Measurements from ENCODE around the gene IBA57.

Gene IBA57

DNA sequence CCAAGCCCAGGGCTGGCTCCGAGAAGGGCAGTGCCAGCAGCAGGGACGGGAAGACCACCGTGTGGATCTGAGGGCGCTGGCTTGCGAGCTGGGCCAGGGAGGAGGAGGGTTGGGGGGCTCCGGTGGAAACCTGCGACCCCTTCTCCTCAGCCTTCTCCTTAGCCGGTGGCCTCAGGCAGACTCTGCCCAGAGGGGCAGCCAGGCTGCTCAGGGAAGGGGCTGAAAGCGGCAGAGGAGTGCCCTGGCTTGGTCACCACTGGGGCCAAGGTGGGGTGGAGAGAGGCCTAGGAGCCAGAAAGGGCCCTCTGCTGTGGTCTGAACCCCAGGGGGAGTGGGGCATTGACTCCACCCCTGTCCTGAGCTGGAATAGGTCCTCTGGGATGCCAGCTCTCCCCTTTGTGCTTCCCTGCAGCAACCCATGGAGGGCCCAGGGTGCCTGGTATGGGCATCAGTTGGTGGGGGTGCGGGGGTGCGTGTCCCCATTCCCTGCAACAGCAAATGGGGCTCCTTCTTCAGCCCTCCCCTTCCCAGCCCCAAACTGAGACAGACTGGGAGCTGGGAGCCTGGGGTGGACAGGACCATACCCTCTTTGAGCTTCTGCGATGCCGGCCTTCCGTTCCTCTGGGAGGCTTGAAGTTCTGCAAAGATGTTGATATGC is 6.5 kb upstream of the IBA57 start:
- H3K4me3 Mint-ChIP-seq, result no peak overlapping the region
- H3K9me3 Mint-ChIP-seq, result no peaks in the 10 kb centered on the region
- H3K27me3 Mint-ChIP-seq, result no peaks in the 10 kb centered on the region
- no peak for ATAC-seq
- H3K4me1 Mint-ChIP-seq, result peaks cover 60% of the 10 kb centered on the region
- DNase-seq, result no peak
- H3K27ac Mint-ChIP-seq, result no peak overlapping the region

GRCh38 chr1:228160201-228160761 is 5.3 kb upstream of the IBA57 start:
- Mint-ChIP-seq H3K27me3 (no peaks in the 10 kb centered on the region), H3K27ac (no peak overlapping the region), H3K9me3 (no peaks in the 10 kb centered on the region), H3K4me1 (peaks cover 57% of the 10 kb centered on the region), H3K4me3 (no peak overlapping the region)
- DNase-seq, result no peak
- ATAC-seq, result no peak

- H3K27ac Mint-ChIP-seq, result no peak overlapping the region
- no peak for ATAC-seq
These were observed 4.2 kb upstream of the IBA57 start for GRCh38 chr1:228161362-228161761.

DNA sequence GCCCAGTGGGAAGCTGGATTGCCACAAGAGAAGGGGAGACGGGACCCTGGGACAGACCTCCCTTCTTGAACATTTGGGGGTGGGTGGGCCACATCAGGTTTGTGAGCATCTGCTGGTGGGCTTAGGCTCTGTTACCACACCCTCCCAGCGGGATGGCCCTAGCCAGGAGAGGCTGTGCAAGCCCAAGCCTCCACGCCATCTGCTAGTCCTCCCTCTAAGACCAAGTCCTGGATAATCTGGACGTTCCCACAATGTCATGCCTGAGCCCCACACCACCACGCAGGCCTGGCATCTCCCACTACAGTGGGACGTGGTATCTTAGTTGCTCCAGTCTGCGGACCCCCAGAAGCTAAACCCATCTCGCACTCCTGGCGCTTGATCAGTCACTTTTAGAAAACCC is 3.7 kb upstream of the IBA57 start:
- H3K4me3 Mint-ChIP-seq, result peak overlapping the region in 1 of 2 donors; percentile 45
- H3K27me3 Mint-ChIP-seq, result no peaks in the 10 kb centered on the region
- H3K9me3 Mint-ChIP-seq, result no peaks in the 10 kb centered on the region
- DNase-seq (no peak), ATAC-seq (no peak)
- H3K4me1 Mint-ChIP-seq, result peaks cover 46% of the 10 kb centered on the region
- H3K27ac Mint-ChIP-seq, result peak overlapping the region in 1 of 2 donors; percentile 61

More at GRCh38 chr1:228161362-228161761, 4.2 kb upstream of the IBA57 start:
- DNase-seq, result no peak
- H3K4me3 Mint-ChIP-seq, result no peak overlapping the region
- no peaks in the 10 kb centered on the region for H3K9me3 Mint-ChIP-seq
- no peaks in the 10 kb centered on the region for H3K27me3 Mint-ChIP-seq
- peaks cover 46% of the 10 kb centered on the region for H3K4me1 Mint-ChIP-seq

GRCh38 chr1:228162286-228163006 is 3.2 kb upstream of the IBA57 start:
- Mint-ChIP-seq H3K27ac (peak overlapping the region; percentile 61 to 78), H3K4me3 (peak overlapping the region in 1 of 2 donors; percentile 45)

DNA sequence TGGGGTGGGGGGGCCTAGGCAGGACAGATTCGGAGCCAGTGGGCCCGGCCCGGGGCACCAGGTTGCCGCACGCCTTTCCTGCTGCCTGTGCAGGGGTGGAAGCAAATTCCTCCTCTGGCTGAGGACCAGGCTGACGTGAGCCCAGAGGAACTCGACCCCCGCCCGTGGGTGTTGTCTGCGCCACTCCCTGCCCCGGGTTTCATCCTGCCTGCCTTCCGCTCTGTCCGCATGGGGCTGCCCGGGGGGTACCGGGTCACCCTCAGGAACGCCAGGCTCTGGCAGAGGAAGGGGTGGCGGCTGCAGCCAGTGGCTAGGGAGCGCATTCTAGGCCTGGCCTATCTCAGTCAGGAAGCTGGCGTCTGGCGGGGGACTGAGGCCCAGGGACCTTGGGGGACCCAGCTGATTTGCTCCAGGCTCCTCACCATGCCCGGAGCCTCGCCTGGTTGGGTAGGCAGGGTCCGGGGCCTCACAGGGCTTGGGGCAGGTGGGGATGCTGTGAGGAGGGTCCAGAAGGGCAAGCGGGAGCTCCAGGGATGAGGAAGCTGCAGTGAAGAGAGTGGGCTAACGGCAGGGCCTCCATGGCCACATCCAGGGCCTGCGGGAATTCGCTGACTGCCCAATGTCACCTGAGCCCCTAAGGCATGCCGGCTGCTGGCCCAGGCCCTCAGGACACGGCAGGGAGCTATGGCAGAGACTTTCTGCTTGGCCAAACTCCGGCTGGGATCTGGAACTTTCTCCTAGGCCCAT is 2.4 kb upstream of the IBA57 start:
- ATAC-seq (no peak), DNase-seq (no peak)
- H3K9me3 Mint-ChIP-seq, result no peaks in the 10 kb centered on the region
- peaks cover 51% of the 10 kb centered on the region for H3K4me1 Mint-ChIP-seq
- H3K27ac Mint-ChIP-seq, result peak overlapping the region; percentile 61 to 78
- H3K27me3 Mint-ChIP-seq, result no peaks in the 10 kb centered on the region
- no peak overlapping the region for H3K4me3 Mint-ChIP-seq

More at GRCh38 chr1:228162286-228163006, 3.2 kb upstream of the IBA57 start:
- H3K4me1 Mint-ChIP-seq, result peaks cover 45% of the 10 kb centered on the region
- no peaks in the 10 kb centered on the region for H3K9me3 Mint-ChIP-seq
- no peak for ATAC-seq
- no peaks in the 10 kb centered on the region for H3K27me3 Mint-ChIP-seq
- DNase-seq, result no peak

GRCh38 chr1:228163776-228164519 is 1.7 kb upstream of the IBA57 start:
- peak overlapping the region; percentile 80 to 93 for H3K4me3 Mint-ChIP-seq
- ATAC-seq, result no peak
- H3K27ac Mint-ChIP-seq, result peak overlapping the region in 1 of 2 donors; percentile 59
- no peaks in the 10 kb centered on the region for H3K27me3 Mint-ChIP-seq
- H3K4me1 Mint-ChIP-seq, result peaks cover 57% of the 10 kb centered on the region
- DNase-seq, result no peak
- no peaks in the 10 kb centered on the region for H3K9me3 Mint-ChIP-seq

- DNase-seq, result no peak
- no peaks in the 10 kb centered on the region for H3K9me3 Mint-ChIP-seq
- peak overlapping the region; percentile 59 to 87 for H3K27ac Mint-ChIP-seq
- no peak for ATAC-seq
- H3K4me3 Mint-ChIP-seq, result peak overlapping the region; percentile 80 to 93
- H3K4me1 Mint-ChIP-seq, result peaks cover 63% of the 10 kb centered on the region
- no peaks in the 10 kb centered on the region for H3K27me3 Mint-ChIP-seq
These were observed 838 bp upstream of the IBA57 start for GRCh38 chr1:228164561-228165371.

GRCh38 chr1:228166170-228166936 is 749 bp downstream of the IBA57 start:
- H3K4me1 Mint-ChIP-seq, result peaks cover 68% of the 10 kb centered on the region
- no peaks in the 10 kb centered on the region for H3K9me3 Mint-ChIP-seq
- ATAC-seq (peak; percentile 19), DNase-seq (peak in 1 of 2 donors; percentile 65)
- peak overlapping the region; percentile 88 to 97 for H3K27ac Mint-ChIP-seq
- peak overlapping the region; percentile 81 to 85 for H3K4me3 Mint-ChIP-seq
- no peaks in the 10 kb centered on the region for H3K27me3 Mint-ChIP-seq

DNA sequence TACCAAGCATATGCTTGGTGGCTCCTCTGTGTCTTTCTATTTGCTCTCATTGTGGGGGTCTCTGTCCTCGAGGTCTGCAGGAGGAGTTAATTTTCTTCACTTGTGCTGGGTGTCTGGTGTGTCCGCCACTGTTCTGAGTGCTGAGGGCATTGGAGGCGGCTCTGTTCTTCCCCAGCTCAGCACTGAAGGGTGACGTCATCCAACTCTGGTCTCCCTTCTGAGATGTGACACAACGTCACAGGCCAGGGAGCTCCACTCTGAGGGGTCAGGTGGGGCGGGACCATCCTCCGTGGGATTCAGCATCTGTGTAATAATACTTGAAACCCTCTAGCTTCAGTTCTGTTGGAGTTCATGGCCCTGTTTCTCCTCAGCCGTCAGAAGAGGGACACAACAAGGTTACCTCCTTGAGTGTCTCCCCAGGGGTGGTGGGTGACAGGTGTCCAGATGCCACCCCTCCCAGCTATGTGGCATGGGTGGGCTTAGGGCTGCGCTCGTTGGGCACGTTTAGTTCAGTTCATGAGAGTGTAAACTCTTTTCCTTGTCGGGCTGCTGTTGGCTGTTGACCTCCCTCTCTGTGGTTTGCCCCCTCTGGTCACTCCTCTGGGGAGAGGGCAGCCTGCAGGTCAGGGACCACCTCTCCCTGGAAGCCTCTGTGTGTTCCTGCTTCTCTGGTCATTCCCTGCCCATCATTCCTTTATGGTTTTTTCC is 3.1 kb downstream of the IBA57 start:
- H3K4me3 Mint-ChIP-seq, result no peak overlapping the region
- H3K27ac Mint-ChIP-seq, result no peak overlapping the region
- peaks cover 52% of the 10 kb centered on the region for H3K4me1 Mint-ChIP-seq
- no peaks in the 10 kb centered on the region for H3K27me3 Mint-ChIP-seq
- DNase-seq, result no peak
- H3K9me3 Mint-ChIP-seq, result no peaks in the 10 kb centered on the region
- no peak for ATAC-seq

- no peak overlapping the region for H3K4me3 Mint-ChIP-seq
- peaks cover 46% of the 10 kb centered on the region for H3K4me1 Mint-ChIP-seq
- ATAC-seq (no peak), DNase-seq (no peak)
- no peak overlapping the region for H3K27ac Mint-ChIP-seq
- no peaks in the 10 kb centered on the region for H3K9me3 Mint-ChIP-seq
- H3K27me3 Mint-ChIP-seq, result no peaks in the 10 kb centered on the region
These were observed 3.7 kb downstream of the IBA57 start for GRCh38 chr1:228169345-228169744.

DNA sequence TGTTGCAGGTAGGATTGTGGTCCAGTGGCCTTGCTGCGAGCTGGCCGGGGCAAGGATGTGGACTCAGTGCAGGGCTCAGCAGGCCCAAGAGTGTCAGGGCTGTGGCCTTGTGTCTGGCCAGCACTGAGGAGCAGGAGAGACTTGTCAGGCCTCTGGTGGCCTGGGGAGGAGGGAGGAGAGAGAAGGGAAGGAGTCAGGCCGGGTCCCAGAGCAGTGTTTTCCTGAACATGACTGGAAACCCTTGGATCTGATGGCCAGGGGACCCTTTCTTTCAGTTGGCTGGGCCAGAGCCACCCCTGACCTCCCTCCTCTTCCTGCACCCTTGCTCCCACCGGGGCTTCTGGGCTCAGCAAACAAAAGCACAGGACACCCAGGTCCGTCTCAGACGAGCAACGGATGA is 5.1 kb downstream of the IBA57 start:
- DNase-seq (no peak), ATAC-seq (no peak)
- H3K9me3 Mint-ChIP-seq, result no peaks in the 10 kb centered on the region
- H3K27ac Mint-ChIP-seq, result no peak overlapping the region
- H3K4me3 Mint-ChIP-seq, result no peak overlapping the region
- H3K27me3 Mint-ChIP-seq, result no peaks in the 10 kb centered on the region
- H3K4me1 Mint-ChIP-seq, result peaks cover 40% of the 10 kb centered on the region

DNA sequence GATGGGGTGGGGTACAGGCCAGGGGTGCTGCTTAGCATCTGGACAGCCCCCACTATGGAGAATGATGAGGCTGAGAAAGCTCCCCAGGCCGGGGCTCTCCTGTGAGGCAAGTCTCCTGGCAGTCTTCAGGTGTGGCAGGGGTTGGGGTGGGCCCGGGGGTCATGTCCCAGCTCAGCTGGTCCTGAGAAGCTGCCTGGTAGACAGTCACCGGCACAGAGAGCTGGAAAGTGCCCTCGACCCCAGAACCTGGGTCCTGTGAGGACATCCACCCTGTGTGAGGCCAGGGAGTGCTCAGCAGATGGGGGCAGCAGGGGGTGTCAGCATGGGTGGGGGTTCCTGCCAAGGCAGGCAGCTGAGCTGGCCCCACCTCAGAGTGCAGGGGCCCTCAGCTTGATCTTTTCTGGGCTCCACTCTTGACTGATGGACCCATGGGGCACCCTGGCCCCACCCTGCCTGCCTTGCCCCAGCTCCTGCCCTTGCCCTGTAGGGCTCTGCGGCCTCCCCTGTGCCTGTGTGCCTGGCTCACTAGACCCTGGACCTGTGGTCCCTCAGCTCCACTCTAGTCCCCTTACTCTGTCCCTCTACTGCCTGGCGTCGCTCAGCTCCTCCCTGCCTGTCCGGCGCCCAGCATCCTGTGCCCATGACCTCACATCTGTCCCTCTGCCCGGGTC is 5.8 kb downstream of the IBA57 start:
- DNase-seq, result no peak
- Mint-ChIP-seq H3K4me1 (peaks cover 40% of the 10 kb centered on the region), H3K9me3 (no peaks in the 10 kb centered on the region), H3K27me3 (no peaks in the 10 kb centered on the region), H3K4me3 (no peak overlapping the region), H3K27ac (peak overlapping the region in 1 of 2 donors; percentile 2)
- ATAC-seq, result peak; percentile 6
